ENCODE measurements around the gene CASP5.
"Not testable (repeated sequence)": the region's sequence is repeated elsewhere in the genome, so short reads cannot be mapped to it uniquely, and the experiment has no call there.

The CASP5 gene

GRCh38 chr11:105046898-105047579 is 24.1 kb upstream of the CASP5 start:
- no peaks in the 10 kb centered on the region for H3K4me1 ChIP-seq (ENCODE audit: control insufficient read depth, low read length)
- H3K36me3 ChIP-seq (ENCODE audit: control insufficient read depth, low read length) = no peaks in the 10 kb centered on the region
- H3K27ac ChIP-seq (ENCODE audit: low read depth, low read length) = no peak overlapping the region
- TF ChIP-seq EZH2phosphoT487 (IDR thresholded peaks at IDR 0.05; ENCODE audit: borderline replicate concordance, low read length) = no peak
- TF ChIP-seq, protein P1, sequence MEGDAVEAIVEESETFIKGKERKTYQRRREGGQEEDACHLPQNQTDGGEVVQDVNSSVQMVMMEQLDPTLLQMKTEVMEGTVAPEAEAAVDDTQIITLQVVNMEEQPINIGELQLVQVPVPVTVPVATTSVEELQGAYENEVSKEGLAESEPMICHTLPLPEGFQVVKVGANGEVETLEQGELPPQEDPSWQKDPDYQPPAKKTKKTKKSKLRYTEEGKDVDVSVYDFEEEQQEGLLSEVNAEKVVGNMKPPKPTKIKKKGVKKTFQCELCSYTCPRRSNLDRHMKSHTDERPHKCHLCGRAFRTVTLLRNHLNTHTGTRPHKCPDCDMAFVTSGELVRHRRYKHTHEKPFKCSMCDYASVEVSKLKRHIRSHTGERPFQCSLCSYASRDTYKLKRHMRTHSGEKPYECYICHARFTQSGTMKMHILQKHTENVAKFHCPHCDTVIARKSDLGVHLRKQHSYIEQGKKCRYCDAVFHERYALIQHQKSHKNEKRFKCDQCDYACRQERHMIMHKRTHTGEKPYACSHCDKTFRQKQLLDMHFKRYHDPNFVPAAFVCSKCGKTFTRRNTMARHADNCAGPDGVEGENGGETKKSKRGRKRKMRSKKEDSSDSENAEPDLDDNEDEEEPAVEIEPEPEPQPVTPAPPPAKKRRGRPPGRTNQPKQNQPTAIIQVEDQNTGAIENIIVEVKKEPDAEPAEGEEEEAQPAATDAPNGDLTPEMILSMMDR (IDR thresholded peaks at IDR 0.05; ENCODE audit: low read depth, low read length, poor library complexity, severe bottlenecking) = no peak
- no peaks in the 10 kb centered on the region for H3K9me3 ChIP-seq (ENCODE audit: control insufficient read depth, insufficient read depth, low read length)
- no peak overlapping the region for H3K4me2 ChIP-seq (ENCODE audit: low read length)
- H4K20me1 ChIP-seq (ENCODE audit: control insufficient read depth, insufficient read depth, low read depth, low read length) = no peaks in the 10 kb centered on the region
- H3K9me2 ChIP-seq (replicated peaks; ENCODE audit: control insufficient read depth, low read length) = no peaks in the 10 kb centered on the region
- no peaks in the 10 kb centered on the region for H3K27me3 ChIP-seq (ENCODE audit: control insufficient read depth, low read length)
- H3K4me3 ChIP-seq (ENCODE audit: low read length) = no peak overlapping the region
- H3F3A ChIP-seq (ENCODE audit: control insufficient read depth, insufficient read depth) = no peaks in the 10 kb centered on the region
- no peaks in the 10 kb centered on the region for H3K79me2 ChIP-seq (ENCODE audit: control insufficient read depth, low read length)

DNA sequence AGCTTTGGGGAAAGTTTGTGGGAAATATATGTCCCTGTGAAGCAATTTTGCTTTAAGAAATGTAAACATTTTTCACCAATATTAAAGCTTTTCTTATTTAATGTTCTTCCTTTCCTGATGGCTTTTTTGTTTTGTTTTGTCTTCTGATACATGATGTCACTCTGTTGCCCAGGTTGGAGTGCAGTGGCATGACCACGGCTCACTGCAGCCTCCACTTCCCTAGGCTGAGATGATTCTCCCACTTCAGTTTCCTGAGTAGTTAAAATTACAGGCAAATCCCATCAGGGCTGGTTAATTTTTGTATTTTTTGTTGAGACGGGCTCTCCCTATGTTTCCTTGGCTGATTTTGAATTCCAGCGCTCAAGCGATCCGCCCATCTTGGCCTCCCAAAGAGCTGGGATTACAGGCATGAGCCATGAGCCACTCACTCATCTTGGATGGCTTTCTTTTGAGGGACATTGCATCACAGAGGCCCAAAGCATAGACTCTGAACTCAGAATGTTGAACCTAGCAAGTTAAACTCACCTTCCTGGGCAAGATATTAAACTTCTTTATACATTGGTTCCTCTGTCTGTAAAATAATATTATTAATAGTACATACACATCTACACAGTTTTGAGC is 22.8 kb upstream of the CASP5 start:
- no peaks in the 10 kb centered on the region for H3F3A ChIP-seq (ENCODE audit: control insufficient read depth, insufficient read depth)
- no peaks in the 10 kb centered on the region for H3K36me3 ChIP-seq (ENCODE audit: control insufficient read depth, low read length)
- no peaks in the 10 kb centered on the region for H3K4me1 ChIP-seq (ENCODE audit: control insufficient read depth, low read length)
- no peaks in the 10 kb centered on the region for H4K20me1 ChIP-seq (ENCODE audit: control insufficient read depth, insufficient read depth, low read depth, low read length)
- no peak overlapping the region for H3K27ac ChIP-seq (ENCODE audit: low read depth, low read length)
- TF ChIP-seq EZH2phosphoT487 (IDR thresholded peaks at IDR 0.05; ENCODE audit: borderline replicate concordance, low read length) = no peak
- TF ChIP-seq, protein P1 (IDR thresholded peaks at IDR 0.05; ENCODE audit: low read depth, low read length, poor library complexity, severe bottlenecking) = no peak
- no peak overlapping the region for H3K4me3 ChIP-seq (ENCODE audit: low read length)
- H3K9me3 ChIP-seq (ENCODE audit: control insufficient read depth, insufficient read depth, low read length) = no peaks in the 10 kb centered on the region
- no peak overlapping the region for H3K4me2 ChIP-seq (ENCODE audit: low read length)
- no peaks in the 10 kb centered on the region for H3K9me2 ChIP-seq (replicated peaks; ENCODE audit: control insufficient read depth, low read length)
- H3K27me3 ChIP-seq (ENCODE audit: control insufficient read depth, low read length) = no peaks in the 10 kb centered on the region
- H3K79me2 ChIP-seq (ENCODE audit: control insufficient read depth, low read length) = no peaks in the 10 kb centered on the region

DNA sequence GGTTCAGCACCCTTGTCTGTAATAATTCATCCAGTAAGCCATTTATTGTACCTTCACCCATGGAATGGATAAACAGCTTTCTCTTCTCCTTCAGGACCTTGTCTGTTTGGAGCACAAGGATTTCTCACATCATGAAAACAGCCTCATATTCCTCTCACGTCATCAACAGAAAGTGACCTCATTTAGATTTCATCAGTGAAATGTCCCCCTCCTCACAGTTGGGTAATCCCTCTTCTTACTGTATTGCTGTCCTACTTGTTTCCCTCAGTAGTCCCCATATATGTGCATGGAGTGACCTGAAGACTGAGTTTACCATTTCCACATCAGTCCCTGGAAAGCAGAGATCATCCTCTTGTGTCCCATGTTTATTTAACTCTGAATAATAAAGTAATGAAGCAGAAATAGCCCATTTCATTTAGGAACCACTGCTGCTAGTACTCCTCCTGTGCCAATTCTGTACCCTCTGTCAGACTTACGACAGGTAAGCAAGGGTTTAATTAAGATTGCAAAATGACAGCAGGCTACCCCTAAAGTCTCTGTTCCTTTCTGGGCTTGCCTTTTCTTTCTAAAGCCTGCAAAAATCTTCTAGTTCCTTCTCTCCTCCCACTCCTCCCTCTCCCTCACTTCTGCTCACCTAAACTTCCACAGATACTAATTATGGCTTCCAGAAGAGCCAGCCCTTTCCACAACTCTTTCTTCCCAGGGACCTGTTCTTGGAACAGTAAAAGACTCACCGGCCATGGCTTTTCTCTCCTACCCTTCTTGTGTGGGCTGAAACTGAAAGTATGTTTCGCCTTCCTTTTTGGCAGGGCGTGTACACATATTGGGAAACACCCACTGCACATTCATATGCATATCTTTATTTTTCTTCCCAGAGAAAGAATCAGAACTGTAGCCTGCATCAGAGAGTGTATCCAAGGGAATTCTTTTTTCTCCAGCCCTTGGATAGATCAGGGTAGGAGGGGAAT is 21.9 kb upstream of the CASP5 start, which contains the start of gene CARD16:
Gene CARD16 (minus strand): TSS at position 779 of the 968 bp plus-strand sequence. CDS start 38 bp downstream, at position 741.
- H3K27me3 ChIP-seq (ENCODE audit: control insufficient read depth, low read length); H3K27ac ChIP-seq (ENCODE audit: low read depth, low read length); H4K20me1 ChIP-seq (ENCODE audit: control insufficient read depth, insufficient read depth, low read depth, low read length); H3K4me2 ChIP-seq (ENCODE audit: low read length); H3F3A ChIP-seq (ENCODE audit: control insufficient read depth, insufficient read depth); H3K79me2 ChIP-seq (ENCODE audit: control insufficient read depth, low read length); H3K4me1 ChIP-seq (ENCODE audit: control insufficient read depth, low read length); H3K9me3 ChIP-seq (ENCODE audit: control insufficient read depth, insufficient read depth, low read length); H3K4me3 ChIP-seq (ENCODE audit: low read length); H3K9me2 ChIP-seq (replicated peaks; ENCODE audit: control insufficient read depth, low read length); H3K36me3 ChIP-seq (ENCODE audit: control insufficient read depth, low read length): not testable (repeated sequence)
